Activated naive CD4-positive, alpha-beta T cell treated with anti-CD3 and anti-CD28 coated beads, Interleukin-2, amount 50 U/mL, for 16 hours (primary cell): ENCODE measurements around the gene CPEB3.

Experiments used
- DNase-seq: peaks from one replicate; pipeline ENCODE4 v3.0.0-alpha.2; 2020

The CPEB3 gene

GRCh38 chr10:92014620-92015019, 276.3 kb downstream of the CPEB3 start:
- no peak for DNase-seq

- DNase-seq = no peak
Observed at GRCh38 chr10:92011560-92012214, 279.2 kb downstream of the CPEB3 start.

- no peak for DNase-seq
Observed at GRCh38 chr10:92010047-92010735, 280.7 kb downstream of the CPEB3 start.

- no peak for DNase-seq
Observed at GRCh38 chr10:92009445-92009844, 281.4 kb downstream of the CPEB3 start.

- no peak for DNase-seq
Observed at GRCh38 chr10:92005978-92006377, 284.9 kb downstream of the CPEB3 start.

GRCh38 chr10:92003258-92003657, 287.6 kb downstream of the CPEB3 start:
- DNase-seq = no peak

- DNase-seq = no peak
Observed at GRCh38 chr10:92001995-92002394, 288.9 kb downstream of the CPEB3 start.

- DNase-seq = no peak
Observed at GRCh38 chr10:92001581-92001980, 289.3 kb downstream of the CPEB3 start.
